Right atrium auricular region (tissue), 2 donors: ENCODE data around the gene NCBP2L. TPM values are rescaled to one million over a fixed set of nuclear protein-coding genes. Genes with fewer than 3 reads are reported as not detected.
"Not testable (repeated sequence)": the region's sequence is repeated elsewhere in the genome, so short reads cannot be mapped to it uniquely, and the experiment has no call there.

Source experiments
- DNase-seq: peaks from one replicate; pipeline ENCODE4 v3.0.0-alpha.2; 2019; ENCODE audit warnings: low spot score
- H3K27ac ChIP-seq, 2 donors: fragments of 200-600 bp; sonication (generic); 1 replicate in 1 of 2; 2 replicates in 1 of 2; pipeline ENCODE4 v1.5.1; 2016 to 2019
- H3K27me3 ChIP-seq, 2 donors: fragments of 200-600 bp; sonication (generic); one replicate each; pipeline versions ENCODE4 v1.5.1 to v1.6.0; 2017 to 2019
- H3K36me3 ChIP-seq: fragments of 200-600 bp; sonication (generic); one replicate; pipeline ENCODE4 v1.5.1; 2016
- H3K4me1 ChIP-seq, 2 donors: fragments of 200-600 bp; sonication (generic); one replicate each; pipeline versions ENCODE4 v1.5.1 to v1.6.0; 2017 to 2019
- H3K4me3 ChIP-seq, 2 donors: fragments of 200-600 bp; sonication (generic); 1 replicate in 1 of 2; 2 replicates in 1 of 2; pipeline ENCODE4 v1.5.1; 2017 to 2019; ENCODE audit warnings: mild to moderate bottlenecking in 1 of 2, moderate library complexity in 1 of 2
- H3K9me3 ChIP-seq, 2 donors: fragments of 200-600 bp; sonication (generic); one replicate each; pipeline ENCODE4 v1.5.1; 2019
- total RNA-seq, 2 donors: library from RNA; depleted of rRNA; stranded (reverse); fragments of >200 nt; gene quantifications; one replicate each; pipeline ENCODE4 v1.1.0, GENCODE V29; 2016
- TF ChIP-seq, protein P1 (sequence below), 2 donors: fragments of 200-600 bp; sonication (generic); IDR thresholded peaks; one replicate each; pipeline ENCODE4 v1.5.1; 2019; ENCODE audit warnings: antibody characterized with exemption in 2 of 2

Gene NCBP2L
- total RNA-seq, 2 donors from 2014 or later, result not detected

DNA sequence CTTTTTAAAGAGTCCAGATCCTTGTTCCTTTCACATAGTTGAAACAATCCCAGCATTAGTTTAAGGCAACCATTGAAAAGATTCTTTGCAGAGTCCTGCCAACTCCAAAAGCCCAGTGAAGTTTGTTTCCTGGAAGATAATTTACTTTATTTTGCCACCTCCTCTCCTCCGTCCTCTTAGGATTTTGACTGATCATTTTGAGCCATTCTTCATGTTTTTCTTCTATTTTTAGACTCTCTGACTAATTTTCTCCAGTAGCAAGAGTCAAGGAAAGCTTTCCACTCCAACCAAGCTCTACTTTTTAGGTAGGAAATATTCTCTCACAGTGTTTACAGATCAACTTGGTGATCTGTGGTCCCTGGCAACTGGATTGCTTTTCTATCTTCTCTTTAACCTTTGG, 10.3 kb downstream of the NCBP2L start:
- Histone ChIP-seq H3K27ac (no peak overlapping the region), H3K4me3 (no peak overlapping the region), H3K4me1 (no peaks in the 10 kb centered on the region), H3K9me3 (no peaks in the 10 kb centered on the region), H3K27me3 (no peaks in the 10 kb centered on the region), H3K36me3 (no peaks in the 10 kb centered on the region)
- TF ChIP-seq, protein P1, sequence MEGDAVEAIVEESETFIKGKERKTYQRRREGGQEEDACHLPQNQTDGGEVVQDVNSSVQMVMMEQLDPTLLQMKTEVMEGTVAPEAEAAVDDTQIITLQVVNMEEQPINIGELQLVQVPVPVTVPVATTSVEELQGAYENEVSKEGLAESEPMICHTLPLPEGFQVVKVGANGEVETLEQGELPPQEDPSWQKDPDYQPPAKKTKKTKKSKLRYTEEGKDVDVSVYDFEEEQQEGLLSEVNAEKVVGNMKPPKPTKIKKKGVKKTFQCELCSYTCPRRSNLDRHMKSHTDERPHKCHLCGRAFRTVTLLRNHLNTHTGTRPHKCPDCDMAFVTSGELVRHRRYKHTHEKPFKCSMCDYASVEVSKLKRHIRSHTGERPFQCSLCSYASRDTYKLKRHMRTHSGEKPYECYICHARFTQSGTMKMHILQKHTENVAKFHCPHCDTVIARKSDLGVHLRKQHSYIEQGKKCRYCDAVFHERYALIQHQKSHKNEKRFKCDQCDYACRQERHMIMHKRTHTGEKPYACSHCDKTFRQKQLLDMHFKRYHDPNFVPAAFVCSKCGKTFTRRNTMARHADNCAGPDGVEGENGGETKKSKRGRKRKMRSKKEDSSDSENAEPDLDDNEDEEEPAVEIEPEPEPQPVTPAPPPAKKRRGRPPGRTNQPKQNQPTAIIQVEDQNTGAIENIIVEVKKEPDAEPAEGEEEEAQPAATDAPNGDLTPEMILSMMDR (IDR thresholded peaks at IDR 0.05), result no peak
- no peak for DNase-seq

DNA sequence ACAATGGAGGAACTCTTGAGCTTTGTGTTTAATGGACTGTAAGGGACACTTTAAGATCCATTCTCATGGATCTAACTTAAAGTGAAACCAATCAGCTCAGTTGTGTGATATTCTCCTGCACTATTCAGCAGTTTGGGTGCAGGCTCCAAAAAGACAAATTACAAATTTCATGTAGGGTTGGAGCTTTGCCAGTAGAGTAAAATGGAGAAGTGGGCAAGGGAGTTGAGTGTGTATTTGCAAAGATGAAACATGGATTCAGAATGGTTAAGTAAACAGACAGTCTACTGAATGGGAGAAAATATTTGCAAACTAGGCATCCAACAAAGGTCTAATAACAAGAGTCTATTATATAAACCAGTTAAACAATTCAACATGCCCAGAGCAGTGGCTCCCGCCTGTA, 26.9 kb downstream of the NCBP2L start:
- TF ChIP-seq, protein P1 (IDR thresholded peaks at IDR 0.05), result no peak
- Histone ChIP-seq H3K27ac (no peak overlapping the region), H3K27me3 (no peaks in the 10 kb centered on the region), H3K4me3 (no peak overlapping the region), H3K9me3 (peaks cover 0 to 27% of the 10 kb centered on the region in 2 donors), H3K36me3 (no peaks in the 10 kb centered on the region), H3K4me1 (no peaks in the 10 kb centered on the region)
- DNase-seq, result no peak

DNA sequence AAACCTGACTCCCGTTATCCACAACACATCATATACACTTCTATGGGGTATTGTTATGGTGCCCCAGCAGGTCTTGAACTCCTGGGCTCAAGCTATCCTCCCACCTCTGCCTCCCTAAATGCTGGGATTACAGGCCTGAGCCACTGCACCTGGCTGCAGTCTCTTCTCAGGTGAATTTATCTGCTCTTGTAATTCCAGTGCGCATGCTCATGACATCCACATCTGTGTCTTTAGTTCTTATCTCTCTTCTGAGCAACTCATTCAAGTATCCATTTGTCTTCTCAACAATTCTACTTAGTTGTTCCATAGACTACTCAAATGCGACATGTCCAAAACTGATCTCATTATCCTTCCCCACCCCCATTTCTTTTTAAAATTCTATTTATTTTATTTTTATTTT, 27.6 kb downstream of the NCBP2L start:
- H3K4me3 ChIP-seq, result no peak overlapping the region
- H3K27ac ChIP-seq, result no peak overlapping the region
- H3K27me3 ChIP-seq, result no peaks in the 10 kb centered on the region
- DNase-seq, result no peak
- H3K36me3 ChIP-seq, result no peaks in the 10 kb centered on the region
- H3K9me3 ChIP-seq, result peaks cover 0 to 27% of the 10 kb centered on the region in 2 donors
- H3K4me1 ChIP-seq, result no peaks in the 10 kb centered on the region
- TF ChIP-seq, protein P1 (IDR thresholded peaks at IDR 0.05), result no peak

DNA sequence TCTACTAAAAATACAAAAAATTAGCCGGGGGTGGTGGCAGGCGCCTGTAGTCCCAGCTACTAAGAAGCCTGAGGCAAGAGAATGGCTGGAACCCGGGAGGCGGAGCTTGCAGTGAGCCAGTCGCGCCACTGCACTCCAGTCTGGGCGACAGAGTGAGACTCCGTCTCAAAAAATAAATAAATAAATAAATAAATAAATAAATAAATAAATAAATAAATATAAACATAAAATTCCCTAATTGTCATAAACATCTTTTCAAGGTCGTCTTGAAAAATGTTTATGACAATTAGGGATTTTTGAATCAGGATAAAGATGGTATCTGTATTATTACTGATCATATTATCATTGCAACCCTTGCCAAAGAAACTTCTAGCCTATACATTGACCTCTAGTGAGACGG, 32.5 kb downstream of the NCBP2L start:
- not testable (repeated sequence) for DNase-seq, H3K4me3 ChIP-seq, H3K27me3 ChIP-seq, H3K9me3 ChIP-seq, H3K27ac ChIP-seq, H3K36me3 ChIP-seq, H3K4me1 ChIP-seq

DNA sequence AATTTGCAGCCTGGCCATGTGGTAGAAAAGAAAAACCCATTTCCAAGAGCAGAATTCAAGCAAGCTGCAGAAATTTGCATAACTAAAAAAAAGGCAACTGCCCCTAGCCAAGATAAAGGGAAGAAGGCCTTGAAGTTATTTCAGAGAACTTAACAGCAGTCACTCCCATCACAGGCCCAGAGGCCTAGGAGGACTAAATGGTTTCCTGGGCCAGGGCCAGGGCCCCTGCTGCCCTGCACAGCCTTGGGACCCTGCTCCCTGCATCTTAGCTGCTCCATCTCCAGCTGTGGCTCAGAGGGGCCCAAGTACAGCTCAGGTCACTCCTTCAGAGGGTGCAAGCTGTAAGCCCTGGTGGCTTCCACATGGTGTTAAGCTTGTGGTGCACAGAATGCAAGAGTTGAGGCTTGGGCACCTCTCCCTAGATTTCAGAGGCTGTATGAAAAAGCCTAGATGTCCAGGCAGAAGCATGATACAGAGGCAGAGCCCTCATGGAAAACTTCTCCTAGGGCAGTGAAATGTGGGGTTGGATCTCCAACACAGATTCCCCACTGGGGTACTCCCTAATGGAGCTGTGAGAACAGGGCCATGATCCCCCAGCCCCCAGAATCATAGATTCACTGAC, 41.5 kb downstream of the NCBP2L start:
- DNase-seq, result no peak
- Histone ChIP-seq H3K9me3 (peaks cover 0 to 26% of the 10 kb centered on the region in 2 donors), H3K27me3 (no peaks in the 10 kb centered on the region), H3K27ac (no peak overlapping the region), H3K36me3 (no peaks in the 10 kb centered on the region), H3K4me3 (no peak overlapping the region), H3K4me1 (no peaks in the 10 kb centered on the region)
- TF ChIP-seq, protein P1 (IDR thresholded peaks at IDR 0.05), result no peak

DNA sequence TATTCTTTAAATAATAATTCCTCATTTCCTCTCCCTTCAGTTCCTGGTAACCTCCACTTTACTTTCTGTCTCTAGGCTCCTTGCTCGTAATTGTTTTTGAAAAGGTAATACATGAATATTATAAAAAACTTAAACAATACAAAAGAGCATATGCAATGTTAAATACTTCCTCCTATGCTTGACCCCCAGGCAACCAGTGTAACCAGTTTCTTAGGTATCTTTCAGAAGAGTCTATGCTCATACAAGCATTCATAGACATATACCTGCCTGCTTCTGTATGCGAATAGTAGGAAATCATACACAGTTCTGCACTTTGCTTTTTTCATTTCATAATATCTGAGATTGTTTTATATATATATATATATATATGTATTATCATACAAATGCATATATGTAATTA, 45.5 kb downstream of the NCBP2L start:
- H3K9me3 ChIP-seq, result peaks cover 0 to 18% of the 10 kb centered on the region in 2 donors
- TF ChIP-seq, protein P1 (IDR thresholded peaks at IDR 0.05), result no peak
- no peaks in the 10 kb centered on the region for H3K27me3 ChIP-seq
- no peaks in the 10 kb centered on the region for H3K4me1 ChIP-seq
- no peak overlapping the region for H3K4me3 ChIP-seq
- H3K36me3 ChIP-seq, result no peaks in the 10 kb centered on the region
- no peak overlapping the region for H3K27ac ChIP-seq
- DNase-seq, result no peak
